ENCODE results near the gene SNRK.

The SNRK gene

DNA sequence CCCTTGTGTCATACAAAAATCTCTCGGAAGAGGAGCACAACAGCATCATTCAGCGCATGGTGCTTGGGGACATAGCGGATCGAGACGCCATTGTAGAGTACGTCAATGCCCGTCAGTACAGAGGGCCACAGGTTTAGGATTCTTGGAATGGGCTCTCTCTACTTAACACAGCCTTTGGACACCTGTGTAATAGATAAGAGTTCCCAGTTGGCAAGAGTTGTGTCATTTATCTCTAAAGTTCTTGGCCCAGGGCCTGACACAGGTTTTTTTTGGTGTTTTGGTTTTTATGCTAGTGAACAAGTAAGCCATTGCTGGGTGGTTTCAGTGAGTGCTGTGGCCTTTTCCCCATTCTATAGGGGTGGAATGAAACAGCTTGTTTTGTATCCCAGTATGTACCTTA lies 54.1 kb downstream of the SNRK start:
- TF ChIP-seq, protein P1, sequence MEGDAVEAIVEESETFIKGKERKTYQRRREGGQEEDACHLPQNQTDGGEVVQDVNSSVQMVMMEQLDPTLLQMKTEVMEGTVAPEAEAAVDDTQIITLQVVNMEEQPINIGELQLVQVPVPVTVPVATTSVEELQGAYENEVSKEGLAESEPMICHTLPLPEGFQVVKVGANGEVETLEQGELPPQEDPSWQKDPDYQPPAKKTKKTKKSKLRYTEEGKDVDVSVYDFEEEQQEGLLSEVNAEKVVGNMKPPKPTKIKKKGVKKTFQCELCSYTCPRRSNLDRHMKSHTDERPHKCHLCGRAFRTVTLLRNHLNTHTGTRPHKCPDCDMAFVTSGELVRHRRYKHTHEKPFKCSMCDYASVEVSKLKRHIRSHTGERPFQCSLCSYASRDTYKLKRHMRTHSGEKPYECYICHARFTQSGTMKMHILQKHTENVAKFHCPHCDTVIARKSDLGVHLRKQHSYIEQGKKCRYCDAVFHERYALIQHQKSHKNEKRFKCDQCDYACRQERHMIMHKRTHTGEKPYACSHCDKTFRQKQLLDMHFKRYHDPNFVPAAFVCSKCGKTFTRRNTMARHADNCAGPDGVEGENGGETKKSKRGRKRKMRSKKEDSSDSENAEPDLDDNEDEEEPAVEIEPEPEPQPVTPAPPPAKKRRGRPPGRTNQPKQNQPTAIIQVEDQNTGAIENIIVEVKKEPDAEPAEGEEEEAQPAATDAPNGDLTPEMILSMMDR (IDR thresholded peaks at IDR 0.05) = no peak

DNA sequence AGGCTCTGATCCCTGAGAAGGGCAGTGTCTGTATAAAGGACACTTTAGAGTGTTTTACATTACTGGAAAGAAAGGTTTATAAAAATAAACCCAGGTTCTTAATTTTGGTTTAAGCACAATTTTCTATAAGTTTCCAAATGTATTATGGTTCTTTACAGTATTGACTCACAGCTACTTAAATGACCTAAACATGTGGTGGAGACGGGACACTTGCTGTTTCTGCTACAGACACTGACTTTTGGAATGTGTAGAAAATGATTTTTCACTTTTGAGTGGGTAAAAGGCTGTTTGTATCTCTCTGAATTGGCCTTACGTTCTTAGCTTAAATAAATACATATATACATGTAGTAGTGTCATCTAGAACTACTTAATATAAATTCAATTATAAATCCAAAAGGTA lies 55.4 kb downstream of the SNRK start:
- TF ChIP-seq, protein P1 (IDR thresholded peaks at IDR 0.05) = no peak

DNA sequence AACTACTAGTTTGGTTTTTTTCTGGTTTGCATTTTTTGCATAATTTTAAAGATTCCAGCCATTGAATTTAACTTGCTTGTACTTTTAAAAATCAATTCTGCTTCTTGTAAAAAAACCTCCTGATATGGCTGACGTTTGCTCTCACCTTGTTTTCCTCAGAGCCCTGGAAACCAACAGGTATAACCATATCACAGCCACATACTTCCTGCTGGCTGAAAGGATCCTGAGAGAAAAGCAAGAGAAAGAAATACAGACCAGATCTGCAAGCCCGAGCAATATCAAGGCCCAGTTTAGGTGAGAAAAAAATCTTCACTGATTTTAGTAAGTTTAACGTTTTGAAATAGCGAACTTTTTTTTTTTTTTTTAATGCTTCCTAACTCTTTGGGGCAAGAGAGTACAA lies 56.8 kb downstream of the SNRK start:
- TF ChIP-seq, protein P1 (IDR thresholded peaks at IDR 0.05) = no peak

GRCh38 chr3:43343815-43344214 lies 57.5 kb downstream of the SNRK start:
- TF ChIP-seq, protein P1 (IDR thresholded peaks at IDR 0.05) = no peak

- TF ChIP-seq, protein P1 (IDR thresholded peaks at IDR 0.05) = no peak
Observed at GRCh38 chr3:43344520-43344919, 58.2 kb downstream of the SNRK start.

DNA sequence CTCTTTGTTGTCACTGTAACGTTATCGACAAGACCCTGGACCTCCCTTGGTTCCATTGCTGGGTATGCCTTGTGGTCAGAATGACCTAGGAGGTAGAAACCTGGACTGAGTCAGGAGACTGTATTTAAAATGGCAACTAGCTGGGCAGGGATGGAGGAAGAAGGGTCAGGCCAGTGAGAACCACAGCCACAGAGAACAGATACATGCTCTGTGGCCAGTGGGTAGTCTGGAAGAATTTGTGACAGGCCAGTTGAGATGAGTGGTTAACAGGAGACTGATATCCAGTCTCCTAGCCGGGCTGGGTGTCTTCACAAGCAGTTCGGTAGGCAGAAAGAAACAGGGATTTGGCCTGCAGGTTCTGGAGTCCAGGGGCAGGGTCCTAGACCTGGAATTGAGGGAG lies 58.9 kb downstream of the SNRK start:
- TF ChIP-seq, protein P1 (IDR thresholded peaks at IDR 0.05) = no peak

DNA sequence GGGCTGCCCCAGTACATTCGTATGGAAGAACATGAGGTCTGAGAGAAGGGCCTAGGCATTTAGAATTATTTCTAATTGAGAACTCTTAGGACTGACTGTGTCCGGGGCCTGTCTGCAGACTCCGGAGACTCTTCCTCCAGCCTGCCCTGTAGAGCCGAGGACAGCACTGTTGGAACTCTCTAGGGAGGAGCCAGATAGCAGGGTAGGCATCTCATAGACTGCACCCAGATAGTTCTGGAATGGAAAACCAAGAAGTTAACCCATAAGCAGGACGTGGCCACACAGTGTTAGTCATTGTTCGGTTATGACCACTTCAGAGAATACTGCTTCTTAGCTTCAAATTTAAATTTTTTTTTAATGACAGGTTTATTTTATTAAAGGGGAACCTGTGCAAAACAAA lies 59.5 kb downstream of the SNRK start:
- TF ChIP-seq, protein P1 (IDR thresholded peaks at IDR 0.05) = no peak

- TF ChIP-seq, protein P1 (IDR thresholded peaks at IDR 0.05) = no peak
Observed at GRCh38 chr3:43346978-43347749, 60.8 kb downstream of the SNRK start.

Data from LNCAP (cell line).